ENCODE results near the gene HSD17B13.
"Not testable (repeated sequence)": the region's sequence is repeated elsewhere in the genome, so short reads cannot be mapped to it uniquely, and the experiment has no call there.

HSD17B13 gene

DNA sequence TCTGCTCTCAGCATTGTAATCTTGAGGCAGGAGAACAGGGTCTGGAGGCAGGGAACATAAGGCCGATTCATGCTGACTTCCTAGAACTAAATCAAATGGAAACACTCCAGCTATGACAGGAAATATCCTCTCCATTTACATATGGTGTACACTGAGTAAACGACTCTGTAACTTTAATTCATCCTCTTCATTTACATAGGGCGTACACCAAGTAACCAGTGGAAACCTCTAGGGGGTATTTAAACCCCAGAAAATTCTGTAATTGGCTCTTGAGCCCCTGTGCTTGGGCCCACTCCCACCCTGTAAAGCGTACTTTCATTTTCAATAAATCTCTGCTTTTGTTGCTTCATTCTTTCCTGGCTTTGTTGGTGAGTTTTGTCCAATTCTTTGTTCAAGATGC, 7.7 kb downstream of the HSD17B13 start:
- not testable (repeated sequence) for DNase-seq

DNA sequence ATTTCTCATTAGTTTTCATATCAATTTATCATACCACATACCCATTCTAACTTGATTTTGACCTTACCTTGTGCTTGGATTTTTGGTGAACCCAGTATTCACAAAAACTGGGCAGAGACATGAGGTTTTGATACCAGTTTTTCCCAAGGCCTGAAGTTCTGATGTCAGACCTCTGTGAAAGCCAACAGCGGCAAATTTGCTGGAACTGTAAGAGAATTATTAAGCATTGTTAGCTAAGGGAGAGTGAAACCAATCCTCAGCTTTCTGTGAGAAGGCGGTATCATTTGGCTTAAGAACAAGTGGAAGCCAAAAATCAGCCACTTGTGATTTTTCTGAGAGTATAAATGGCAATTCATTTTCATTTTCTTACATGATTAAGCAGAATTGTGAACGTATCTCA, 8.9 kb downstream of the HSD17B13 start:
- no peak for DNase-seq

DNA sequence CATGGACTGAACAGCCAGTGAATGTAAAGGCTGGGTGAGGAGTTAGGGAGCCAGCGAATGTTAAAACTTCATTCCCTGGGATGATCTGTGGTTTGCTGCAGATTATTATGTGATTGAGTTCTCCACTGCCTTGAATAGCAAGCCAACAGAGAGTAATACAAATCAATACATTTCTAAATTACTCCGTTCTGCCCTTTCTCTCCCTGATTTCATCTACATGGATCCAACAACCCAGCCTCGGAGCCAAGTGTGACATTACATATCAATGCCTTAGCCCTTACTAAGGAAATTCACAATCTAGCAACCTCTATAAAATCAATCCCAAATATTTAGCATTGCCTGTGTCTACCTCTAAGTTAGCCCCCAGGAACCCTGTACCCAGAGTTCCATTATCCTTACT, 11.0 kb downstream of the HSD17B13 start:
- DNase-seq = no peak

DNA sequence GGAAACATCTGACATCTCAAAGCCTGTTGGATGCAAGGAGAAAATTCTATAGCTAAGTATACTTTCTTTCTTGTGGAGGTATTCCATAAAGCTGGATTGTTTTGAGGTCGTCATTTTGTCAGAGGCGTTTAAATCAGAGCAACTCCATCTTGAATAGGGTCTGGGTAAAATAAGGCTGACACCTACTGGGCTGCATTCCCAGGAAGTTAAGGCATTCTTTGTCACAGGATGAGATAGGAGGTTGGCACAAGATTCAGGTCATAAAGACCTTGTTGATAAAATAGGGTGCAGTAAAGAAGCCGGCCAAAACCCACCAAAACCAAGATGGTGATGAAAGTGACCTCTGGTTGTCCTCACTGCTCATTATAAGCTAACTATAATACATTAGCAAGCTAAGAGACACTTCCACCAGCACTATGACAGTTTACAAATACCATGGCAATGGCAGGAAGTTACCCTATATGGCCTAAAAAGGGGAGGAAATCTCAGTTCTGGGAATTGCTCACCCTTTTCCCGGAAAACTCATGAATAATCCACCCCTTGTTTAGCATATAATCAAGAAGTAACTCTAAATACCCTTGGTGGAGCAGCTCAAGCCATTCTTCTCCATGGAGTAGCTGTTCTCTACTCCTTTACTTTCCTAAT, 11.9 kb downstream of the HSD17B13 start:
- no peak for DNase-seq

DNA sequence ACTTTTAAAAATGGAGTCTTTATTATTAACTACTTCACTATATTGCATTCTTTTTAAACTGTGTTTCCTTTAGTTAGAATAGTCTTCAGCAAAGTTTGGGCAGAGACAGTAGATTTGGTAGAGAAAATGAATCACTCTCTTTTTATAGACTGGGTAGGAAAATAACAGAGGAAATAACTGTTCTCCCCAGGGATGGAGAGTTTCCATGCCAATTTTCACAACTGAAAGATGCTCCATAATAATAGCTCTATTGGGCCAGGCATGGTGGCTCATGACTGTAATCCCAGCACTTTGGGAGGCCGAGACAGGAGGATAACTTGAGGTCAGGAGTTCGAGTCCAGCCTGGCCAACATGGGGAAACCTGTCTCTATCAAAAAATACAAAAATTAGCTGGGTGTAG, 13.1 kb downstream of the HSD17B13 start:
- DNase-seq = no peak

DNA sequence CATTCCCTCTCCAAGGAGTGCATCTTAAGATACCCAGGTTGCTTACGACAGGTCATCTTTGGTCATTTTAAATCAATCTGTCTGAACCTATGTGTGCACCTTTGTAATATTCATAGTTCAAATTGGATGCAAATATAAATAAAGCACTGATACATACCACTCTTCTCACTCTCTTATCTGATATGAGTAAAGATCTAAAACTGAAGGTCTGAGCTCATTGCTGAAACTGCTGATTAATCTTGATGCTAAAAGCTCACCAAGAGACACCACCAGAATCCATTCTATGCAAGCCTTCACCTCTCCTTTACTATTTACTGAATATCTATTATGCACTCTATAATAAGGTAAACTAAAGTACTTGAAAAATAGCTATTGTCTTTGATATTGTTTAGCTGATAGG, 16.6 kb downstream of the HSD17B13 start:
- DNase-seq = no peak

DNA sequence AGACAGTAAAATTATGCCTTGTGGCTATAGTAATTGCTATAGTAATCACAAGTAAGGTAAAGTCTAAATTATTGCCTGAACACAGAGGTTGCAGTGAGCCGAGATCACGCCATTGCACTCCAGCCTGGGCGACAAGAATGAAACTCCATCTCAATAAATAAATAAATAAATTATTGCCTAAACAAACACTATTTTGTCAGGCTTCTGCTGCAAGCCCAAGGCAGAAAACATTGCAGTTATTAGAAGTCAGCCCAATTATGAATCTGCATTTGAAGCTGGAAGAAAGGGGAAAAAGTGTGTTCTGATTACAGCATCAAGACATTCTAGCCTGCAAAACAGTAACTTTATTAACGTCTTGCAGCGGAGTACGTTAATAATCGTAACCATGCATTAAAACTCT, 17.1 kb downstream of the HSD17B13 start:
- no peak for DNase-seq

DNA sequence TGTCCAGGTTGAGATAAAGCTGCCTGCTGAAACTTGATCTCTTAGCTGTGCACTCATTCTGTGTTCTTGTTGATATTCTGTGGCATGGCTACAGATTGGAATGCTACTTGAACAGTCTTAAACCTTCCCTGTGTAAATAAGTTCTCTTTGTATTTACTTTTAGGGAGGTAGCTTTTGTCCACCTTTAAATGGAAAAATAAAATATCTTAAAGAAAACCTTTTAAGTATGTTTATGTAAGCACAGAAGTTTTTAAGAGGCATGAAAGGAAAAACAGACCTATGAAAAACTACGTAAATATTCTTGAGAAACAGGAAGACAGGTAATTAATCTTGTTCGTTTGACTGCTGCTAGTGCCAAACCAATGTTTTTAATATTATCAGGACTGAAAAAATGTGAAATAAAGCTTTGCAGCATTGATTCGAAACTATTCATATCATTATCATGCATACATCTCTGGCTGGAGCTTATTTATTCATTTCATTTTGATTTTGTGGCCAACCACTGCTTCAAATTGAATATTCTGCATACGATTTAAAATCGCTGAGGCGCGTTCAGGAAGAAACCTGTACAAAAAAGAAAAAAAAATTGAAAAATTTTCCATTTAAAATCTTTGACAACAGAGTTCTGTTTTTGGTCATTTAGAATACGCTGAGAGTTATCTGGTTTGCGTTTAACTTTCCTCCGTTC, 17.8 kb downstream of the HSD17B13 start:
- no peak for DNase-seq

DNA sequence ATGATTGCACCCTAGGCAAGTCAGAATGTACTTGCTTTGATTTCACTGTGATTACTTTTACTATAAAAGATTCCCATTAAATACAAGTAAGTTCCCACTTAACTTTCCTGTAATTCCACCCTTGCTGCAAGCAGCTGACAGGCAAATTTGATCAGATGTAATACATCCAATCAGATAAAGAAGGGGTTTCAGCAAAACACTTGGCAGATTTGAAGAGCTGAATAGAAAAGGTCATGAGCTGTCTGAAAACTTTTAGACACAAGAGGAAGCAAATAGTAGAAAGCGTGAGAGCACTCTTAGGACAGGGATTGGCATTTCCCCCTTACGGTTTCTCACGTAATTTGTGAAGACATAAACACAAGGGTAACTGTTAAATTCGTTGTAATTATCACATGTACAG, 22.8 kb downstream of the HSD17B13 start:
- no peak for DNase-seq

DNA sequence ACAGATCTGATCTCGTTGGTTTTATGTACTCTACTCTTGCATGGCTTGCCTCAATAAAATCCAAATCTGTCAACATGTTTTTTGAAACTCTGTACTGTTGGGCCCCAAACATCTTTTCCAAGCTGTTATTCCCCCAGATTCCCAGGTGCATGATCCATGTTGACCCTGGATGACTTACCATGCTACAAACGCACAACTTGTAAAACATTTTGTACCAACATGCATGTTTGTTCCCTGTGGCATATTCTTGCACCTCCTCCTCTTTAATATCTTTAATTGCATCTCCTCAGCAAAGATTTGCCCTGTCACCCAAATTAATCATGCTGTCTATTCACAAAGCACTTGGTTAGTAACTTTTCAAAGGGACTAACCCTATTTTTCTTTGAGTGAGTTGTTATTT, 24.3 kb downstream of the HSD17B13 start:
- no peak for DNase-seq

DNA sequence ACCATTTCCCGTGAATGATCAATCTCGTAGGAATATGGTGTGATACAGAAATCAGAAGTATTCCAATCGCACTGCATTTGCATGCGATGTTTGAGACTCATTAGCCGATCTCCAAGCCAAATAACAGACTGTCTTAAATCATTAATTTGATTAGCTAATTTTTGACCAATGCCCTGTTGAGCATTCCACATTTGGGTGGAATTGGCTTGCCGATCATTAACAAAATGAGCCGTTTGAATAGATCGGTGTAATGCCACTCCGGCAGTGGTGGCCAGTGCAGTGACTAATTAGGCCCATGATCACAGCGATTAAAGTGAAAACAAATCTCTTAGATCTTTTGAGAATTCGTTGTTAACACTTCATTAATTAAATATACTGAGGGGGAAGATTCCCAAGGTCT, 27.8 kb downstream of the HSD17B13 start:
- not testable (repeated sequence) for DNase-seq

DNA sequence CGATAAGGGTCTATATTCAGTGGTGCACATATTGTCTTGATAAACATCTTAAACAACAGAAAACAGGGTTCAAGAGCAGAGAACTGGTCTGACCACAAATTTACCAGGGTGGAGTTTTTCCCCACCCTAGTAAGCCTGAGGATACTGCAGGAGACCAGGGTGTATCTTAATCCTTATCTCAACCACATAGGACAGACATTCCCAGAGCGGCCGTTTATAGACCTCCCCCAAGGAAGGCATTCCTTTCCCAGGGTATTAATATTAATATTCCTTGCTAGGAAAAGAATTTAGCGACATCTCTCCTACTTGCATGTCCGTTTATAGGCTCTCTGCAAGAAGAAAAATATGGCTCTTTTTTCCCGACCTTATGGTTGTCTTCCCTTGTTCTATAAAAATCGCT, 28.8 kb downstream of the HSD17B13 start:
- DNase-seq = not testable (repeated sequence)

DNA sequence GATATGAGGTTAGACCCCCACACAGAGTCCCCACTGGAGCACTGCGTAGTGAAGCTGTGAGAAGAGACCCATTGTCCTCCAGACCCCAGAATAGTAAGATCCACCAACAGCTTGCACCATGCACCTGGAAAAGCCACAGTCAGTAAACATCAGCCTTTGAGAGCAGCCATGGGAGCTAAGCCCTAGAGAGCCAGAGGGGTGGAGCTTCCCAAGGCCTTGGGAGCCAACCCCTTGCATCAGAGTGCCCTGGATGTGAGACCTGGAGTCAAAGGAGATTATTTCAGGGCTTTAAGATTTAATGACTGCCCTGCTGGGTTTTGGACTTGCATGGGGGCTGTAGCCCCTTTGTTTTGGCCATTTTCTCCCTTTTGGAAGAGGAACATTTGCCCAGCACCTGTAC, 35.7 kb downstream of the HSD17B13 start:
- DNase-seq = no peak

DNA sequence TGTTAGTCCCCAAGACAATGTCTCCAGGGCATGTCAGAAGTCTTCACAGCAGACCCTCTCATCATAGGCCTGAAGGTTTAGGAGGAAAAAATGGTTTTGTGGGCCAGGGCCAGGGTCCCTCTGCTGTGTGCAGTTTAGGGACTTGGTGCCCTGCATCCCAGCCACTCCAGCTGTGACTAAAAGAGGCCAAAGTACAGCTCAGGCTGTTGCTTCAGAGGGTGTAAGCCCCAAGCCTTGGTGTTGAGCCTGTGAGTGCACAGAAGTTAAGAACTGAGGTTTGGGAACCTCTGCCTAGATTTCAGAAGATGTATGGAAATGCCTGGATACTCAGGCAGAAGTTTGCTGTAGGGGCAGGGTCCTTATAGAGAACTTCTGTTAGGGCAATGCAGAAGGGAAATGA, 38.4 kb downstream of the HSD17B13 start:
- not testable (repeated sequence) for DNase-seq

DNA sequence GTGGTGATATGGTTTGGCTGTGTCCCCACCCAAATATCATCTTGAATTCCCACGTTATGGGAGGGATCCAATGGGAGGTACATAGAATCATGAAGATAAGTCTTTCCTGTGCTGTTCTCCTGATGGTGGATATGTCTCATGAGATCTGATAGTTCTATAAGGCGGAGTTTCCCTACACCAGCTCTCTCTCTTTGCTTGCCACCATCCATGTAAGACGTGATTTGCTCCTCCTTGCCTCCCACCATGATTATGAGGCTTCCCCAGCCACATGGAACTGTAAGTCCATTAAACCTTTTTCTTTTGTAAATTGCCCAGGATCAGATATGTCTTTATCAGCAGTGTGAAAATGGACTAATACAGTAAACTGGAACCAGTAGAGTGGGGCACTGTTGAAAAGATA, 39.5 kb downstream of the HSD17B13 start:
- no peak for DNase-seq

DNA sequence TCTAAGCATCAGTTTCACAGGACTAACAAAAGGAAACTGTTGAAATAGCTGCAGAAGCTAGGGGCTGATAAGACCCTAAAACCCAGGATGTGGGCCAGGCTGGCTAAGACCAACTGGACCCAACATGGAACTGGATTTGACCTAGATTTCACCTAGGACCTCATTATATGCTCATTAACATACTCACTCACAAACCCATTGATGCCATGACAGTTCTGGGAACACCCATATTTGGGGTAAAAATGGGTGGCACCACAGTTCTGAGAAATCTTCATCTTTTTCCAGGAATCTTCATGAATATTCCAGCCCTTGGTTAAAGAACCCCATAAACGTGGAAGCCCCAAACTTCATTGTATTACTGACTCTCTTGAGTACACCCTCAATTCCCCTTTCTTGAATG, 41.1 kb downstream of the HSD17B13 start:
- no peak for DNase-seq

DNA sequence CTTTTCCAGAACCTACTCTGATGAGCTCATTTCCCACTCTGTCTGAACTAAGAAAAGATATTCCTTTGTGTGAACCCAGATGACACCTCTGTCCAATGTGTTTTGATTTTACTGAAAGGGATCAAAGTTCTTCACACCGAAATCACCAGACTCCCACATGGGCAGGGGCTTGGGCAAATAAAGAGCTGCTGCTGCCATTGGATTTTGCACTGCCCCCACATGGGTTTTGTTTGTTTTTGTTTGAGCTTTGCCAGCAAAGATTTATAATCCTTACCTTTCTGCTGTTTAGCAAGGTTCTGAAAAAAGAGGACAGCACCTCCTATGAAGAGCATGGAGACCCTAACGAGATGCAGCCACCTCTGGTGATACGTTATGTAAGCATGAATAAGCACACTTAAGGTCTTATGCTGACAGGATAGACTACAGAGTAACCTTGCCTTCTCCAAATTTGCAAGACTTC, 44.3 kb downstream of the HSD17B13 start:
- DNase-seq = no peak

DNA sequence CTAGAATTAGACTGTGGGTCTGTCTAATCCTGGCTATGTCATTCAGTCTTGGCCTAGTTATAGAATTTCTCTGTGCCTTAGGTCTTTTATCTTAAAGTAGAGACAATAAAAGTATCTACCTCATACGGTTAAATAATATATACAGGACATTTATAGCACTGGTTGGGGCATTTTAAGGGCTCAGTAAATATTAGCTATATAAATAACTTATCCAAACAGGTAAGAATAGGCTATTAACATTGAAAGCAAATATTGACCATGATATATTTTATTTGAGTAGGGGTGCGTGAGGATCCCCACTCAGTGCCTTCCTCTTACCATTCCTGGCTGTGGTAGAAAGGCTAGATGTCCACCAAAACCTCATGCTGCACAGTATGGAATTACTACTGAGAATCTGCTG, 47.4 kb downstream of the HSD17B13 start:
- DNase-seq = no peak

DNA sequence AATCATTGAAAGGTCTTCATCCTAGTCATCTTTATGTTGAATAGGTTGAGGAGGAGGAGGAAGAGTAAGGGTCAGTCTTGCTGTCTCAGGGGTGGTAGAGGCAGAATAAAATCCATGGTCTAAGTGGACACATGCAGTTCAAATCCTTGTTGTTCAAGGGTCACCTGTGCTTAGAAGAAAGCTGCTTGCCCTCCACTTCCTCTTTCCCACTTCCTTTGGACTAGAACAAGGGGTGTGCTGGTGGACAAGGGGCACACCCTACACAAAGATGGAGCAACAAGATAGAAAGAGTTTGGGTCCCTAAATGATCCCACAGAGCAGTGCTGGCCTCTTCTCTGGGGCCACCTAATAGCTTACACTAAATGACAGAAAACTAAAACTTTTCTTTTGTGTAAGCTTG, 47.9 kb downstream of the HSD17B13 start:
- DNase-seq = no peak

DNA sequence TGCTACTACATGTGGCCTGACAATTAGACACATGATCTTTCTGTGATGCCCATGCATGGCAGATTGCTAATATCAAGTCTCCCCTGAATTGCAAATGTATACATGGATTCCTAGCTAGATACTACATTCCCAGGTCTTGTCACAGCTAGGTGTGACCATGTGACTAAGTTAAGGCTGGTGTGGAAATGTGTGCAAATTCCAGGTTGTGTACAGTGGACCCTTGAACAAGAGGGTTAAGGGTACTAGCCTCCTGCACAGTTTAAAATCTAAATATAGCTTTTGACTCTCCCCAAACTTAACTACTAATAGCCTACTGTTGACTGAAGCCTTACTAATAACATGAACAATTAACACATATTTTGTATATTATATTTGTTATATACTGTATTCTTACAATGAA, 48.4 kb downstream of the HSD17B13 start:
- DNase-seq = no peak

DNA sequence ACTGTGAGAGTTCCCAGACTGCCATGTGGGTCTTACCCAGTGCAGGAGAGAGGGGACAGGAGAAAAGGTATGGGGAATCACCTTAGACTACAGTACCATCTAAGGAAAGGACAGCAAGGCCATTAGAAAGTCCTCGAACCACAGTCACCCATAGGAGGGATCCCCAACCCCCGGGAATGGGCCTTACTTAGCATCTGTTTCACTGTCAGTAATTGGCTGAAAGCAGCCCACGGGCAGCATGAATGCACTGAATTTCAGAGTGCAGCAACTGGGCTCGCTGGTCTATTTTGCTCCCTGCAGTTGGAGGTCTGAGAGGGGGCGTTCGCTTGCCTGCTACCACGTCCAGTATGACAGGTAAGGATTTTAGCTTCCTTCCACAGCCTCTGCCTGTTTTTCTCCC, 51.9 kb downstream of the HSD17B13 start:
- DNase-seq = no peak

DNA sequence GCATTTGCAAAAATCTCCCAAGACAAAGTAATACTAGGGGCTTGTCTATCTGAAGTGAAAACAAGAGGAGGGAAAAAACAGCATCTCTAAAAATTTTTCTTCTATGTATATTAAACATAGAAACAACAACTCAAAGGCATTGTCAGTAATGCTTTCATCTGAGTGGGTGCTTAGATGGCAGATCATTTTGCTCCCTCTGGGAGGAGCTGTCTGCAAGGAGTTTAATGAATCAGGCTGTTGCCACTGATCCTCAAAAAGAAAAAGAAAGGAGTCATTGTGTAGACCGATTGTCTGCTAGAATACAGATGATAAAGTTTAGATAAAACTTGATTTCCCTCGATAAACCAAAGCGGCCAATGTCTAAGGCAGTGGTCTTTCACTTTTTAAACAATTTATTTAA, 52.5 kb downstream of the HSD17B13 start:
- DNase-seq = no peak

DNA sequence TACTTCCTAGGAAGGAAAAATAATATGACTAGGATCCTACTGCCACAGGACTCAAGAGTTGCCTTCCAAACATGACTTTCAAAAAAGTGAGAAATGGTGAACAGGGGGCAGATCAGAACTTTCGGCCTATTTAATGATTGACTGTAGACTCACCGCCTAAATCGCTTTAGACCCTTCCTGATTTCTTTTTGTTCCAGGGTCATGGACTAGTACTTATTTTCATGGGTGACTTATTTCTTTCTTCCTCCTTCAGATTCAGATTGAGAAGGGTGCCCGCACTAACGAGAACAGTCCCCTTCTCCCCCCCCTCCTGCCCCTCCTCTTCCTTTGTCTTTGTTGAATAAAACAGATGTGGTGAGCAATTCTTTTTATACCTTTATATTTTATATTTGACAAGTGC, 54.3 kb downstream of the HSD17B13 start:
- no peak for DNase-seq

DNA sequence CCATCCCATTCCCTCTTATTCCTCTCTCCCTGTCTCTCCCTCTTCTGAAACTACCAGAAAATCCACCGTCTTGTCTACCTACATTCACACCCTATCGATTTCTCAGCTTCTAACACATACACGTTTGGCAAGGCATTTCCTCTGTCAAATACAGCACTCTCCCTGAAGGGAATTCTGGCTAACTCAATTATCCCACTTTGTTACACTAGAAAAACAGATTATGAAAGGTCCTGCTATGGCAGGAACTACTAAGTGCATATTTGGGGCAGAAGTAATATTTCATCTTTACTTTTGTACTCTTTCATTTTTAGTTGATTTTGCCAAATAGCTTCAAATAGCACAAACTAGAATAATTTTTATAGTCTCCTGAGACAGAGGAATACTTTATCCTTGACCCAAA, 55.7 kb downstream of the HSD17B13 start:
- DNase-seq = no peak

DNA sequence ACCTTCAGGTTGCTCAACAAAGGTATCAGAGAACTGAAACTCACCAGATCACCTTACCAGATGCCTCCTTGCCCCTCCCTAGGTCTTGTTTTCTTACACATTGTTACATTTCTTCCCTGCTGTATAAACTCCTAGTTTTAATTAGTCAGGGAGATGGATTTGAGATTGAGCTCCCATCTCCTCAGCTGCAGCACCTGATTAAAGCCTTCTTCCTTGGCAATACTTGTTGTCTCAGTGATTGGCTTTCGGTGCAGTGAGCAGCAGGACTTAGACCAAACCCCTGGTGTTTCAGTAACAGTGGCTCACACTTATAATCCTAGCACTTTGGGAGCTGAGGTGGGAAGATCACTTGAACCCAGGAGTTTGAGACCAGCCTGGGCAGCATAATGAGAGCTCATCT, 59.8 kb downstream of the HSD17B13 start:
- DNase-seq = no peak

All from femur (tissue), 1 donor.